HG03196 (cell line): Measurements from ENCODE around the gene BNIPL.

Source experiments
- ATAC-seq: cut with Tn5 transposase; IDR thresholded peaks from one replicate; pipeline ENCODE4 v1.9.1; 2021; ENCODE audit not compliant: unreplicated experiment

The BNIPL gene

GRCh38 chr1:151009674-151010345 is 26.6 kb upstream of the BNIPL start:
- no peak for ATAC-seq

DNA sequence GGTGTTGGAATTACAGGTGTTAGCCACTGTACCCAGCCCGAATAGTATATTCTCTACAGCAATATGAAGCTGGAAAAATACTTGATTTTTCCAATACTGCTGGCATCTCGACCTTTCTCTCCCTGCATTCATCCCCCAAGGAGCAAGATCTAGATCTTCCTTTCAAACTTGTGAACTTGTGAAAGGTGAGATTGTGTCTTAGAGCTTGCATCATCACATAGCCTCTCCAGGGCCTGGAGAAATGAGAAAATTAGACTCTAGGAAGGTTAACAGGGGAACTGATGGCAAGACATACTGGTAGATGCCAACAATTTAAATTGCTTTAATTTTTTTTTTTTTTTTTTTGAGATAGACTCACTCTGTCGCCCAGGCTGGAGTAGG is 26.1 kb upstream of the BNIPL start:
- no peak for ATAC-seq

DNA sequence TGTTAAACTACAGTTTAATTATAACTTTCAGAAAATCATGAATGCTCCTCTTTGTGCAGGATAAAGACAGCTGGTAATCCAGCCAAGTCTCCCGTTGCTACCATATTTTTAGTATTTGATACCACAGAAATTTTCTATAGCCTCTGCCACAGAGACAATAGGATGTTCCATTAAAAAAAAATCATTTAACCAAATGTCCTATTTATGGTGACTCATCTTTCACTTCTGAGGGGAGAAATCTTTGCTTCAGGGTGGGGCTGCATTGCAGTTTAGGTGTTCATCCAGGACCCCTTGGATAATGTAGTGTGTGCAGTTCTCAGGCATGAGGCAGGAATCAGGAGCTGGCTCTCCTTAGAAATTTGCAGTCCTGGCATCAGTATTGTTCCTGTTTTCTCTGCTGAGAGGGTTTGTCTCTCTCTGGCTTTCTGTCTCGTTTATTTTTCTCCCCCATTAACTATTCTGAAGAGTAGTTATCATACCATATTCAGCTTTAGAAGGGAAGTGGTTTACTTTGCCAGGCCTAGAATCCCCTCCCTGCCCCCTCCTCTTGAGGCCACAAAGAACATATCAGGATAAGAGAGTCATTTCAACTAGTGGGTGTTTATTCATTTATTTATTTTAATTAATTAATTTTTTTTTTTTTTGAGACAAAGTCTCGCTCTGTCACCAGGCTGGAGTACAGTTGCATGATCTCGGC is 25.1 kb upstream of the BNIPL start:
- ATAC-seq = no peak

- no peak for ATAC-seq
Observed at GRCh38 chr1:151012684-151013471, 23.5 kb upstream of the BNIPL start.

GRCh38 chr1:151013518-151013917 is 22.9 kb upstream of the BNIPL start:
- ATAC-seq = no peak

- no peak for ATAC-seq
Observed at GRCh38 chr1:151024540-151025146, 11.7 kb upstream of the BNIPL start.

DNA sequence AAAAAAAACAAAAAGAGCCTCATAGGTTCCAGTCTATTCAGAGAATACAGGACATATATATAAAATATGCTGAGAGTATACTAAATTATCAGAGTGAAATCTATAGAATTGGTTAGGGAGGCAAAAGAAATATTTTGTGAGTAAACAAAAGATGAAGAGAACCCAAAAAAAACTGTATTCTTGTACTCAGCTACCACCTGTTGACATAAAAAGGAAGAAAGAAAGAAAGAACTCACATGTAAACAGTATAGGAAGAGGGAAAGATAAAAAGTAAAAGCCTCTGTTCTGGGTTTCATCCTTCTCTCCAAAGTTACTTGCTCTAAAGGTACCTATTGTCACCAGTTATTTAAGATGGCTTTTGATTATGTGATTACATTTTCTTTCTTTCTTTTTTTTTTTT is 9.9 kb upstream of the BNIPL start:
- no peak for ATAC-seq

DNA sequence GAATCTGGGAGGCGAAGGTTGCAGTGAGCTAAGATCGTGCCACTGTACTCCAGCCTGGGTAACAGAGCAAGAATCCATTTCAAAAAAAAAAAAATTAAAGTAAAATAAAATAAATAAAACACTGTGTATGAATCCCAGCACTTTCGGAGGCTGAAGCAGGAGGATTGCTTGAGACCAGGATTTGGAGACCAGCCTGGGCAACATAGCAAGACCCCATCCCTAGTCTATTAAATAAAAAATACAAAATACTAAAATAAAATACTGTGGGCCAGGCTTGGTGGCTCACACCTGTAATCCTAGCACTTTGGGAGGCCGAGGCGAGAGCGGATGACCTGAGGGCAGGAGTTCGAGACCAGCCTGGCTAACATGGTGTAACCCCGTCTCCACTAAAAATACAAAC is 4.2 kb upstream of the BNIPL start:
- ATAC-seq = no peak

- no peak for ATAC-seq
Observed at GRCh38 chr1:151035167-151035566, 1.2 kb upstream of the BNIPL start.

- ATAC-seq = no peak
Observed at GRCh38 chr1:151037032-151037431, 646 bp downstream of the BNIPL start.

GRCh38 chr1:151039521-151039920 is 3.1 kb downstream of the BNIPL start:
- ATAC-seq = no peak

DNA sequence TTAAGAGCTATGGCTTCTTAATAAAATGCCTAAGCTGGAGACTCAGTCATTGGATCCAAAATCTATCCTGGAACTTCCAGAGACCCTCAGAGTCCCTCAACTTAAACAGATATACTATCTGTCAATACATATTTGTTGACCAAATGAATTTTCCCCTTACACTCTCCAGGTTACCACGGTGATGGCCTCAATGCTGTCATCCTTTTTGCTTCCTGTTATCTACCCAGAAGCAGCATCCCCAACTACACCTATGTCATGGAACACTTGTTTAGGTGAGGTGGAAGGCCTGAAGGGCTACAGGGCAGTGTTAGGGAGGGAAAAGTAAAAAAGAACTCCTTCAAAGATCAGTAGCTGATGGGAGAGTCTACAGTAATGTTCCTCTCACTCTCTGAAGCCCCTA is 6.8 kb downstream of the BNIPL start:
- no peak for ATAC-seq

GRCh38 chr1:151047591-151047924 is 11.2 kb downstream of the BNIPL start, which contains the start of gene C1orf56:
Gene C1orf56 (plus strand): TSS chr1:151047751. CDS start chr1:151047848, 97 bp downstream.
- ATAC-seq = peak; percentile 43

GRCh38 chr1:151047925-151048644 is 11.7 kb downstream of the BNIPL start:
- peak; percentile 46 for ATAC-seq

DNA sequence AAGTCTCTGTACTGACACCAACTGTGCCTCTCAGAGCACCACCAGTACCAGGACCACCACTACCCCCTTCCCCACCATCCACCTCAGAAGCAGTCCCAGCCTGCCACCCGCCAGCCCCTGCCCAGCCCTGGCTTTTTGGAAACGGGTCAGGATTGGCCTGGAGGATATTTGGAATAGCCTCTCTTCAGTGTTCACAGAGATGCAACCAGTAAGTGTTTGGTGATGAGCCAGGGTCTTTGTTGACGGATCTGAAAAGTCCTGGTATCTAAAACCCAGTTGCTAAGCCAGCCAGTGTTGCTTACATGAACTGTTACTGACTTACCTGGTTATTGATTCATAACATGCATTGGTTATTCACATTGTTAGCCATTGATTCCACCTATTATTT is 12.3 kb downstream of the BNIPL start:
- no peak for ATAC-seq

GRCh38 chr1:151049458-151049857 is 13.1 kb downstream of the BNIPL start:
- no peak for ATAC-seq

- ATAC-seq = no peak
Observed at GRCh38 chr1:151050051-151050688, 13.8 kb downstream of the BNIPL start.

DNA sequence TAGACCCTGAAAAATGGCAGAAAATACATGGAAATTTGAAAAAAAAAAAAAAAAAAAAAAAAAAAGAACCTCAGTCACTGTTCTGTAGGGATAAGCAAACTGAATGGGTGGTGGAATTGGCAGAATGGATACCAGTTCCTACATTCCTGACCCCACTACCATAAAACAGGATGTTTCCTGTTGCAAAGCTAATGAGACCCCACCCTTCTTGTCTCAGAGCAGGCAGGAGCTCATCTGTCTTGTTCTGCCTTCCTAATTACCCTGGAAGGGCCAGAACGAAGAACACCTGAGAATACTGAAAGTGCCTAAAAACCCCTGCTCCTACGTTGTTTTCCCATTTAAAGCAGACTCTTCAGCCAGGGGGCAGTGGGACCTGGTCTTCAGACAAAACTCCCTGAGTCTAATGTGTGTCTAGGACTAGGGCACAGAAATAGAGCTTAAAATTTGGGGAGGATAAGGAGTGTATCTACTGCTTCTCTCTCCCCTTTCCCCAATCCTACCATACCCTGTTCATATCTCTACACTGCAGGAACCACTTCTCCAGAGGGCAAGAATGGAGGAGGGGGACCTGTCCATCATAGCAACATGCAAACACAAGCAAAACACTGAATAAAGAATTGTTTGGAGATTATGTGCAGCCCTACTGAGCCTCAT is 15.1 kb downstream of the BNIPL start:
- no peak for ATAC-seq

DNA sequence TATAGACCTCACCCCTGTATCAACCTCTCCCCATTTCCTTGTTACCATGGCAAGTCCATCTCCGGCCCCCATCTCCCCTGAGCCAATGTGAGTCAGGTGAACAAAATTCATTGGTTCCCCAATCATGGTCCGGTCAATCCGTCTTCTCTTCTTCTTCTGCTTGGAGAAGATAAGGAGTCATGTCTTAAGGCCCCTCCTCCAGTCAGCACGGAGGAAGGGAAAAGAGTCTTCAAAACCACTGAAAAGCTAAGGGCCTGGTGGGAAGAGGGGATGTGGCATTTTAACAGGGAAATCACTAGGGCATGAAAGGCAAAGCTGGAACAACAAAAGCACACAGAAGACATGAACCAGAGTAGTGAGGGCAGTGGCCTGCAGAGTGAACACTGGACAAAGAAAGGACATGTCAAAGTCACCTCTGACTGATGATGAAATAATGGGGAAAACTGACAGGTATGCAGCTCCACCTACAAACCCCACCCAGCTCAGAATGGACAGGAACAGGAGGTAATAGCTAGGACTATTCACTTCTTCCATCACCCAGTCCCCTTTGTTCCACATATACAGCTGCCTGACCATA is 18.7 kb downstream of the BNIPL start:
- ATAC-seq = no peak

DNA sequence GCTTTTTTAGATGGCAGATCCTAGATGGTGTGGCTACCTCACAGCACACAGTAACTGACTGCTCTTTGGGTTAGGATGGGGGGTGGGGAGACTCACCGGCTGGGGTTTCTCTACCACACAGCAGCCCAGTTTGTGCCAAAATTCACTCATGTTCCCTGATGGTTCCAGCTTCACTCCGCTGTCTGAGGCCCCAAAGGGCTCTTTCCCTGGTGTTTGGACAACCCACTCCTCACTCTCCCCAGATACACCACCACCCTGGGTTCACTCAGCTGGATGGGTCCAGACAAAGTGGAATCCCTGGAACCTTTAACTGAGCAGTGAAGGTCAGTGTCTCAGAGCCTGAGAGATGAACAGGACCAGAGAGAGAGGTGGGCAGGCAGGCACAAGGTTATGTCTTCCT is 19.2 kb downstream of the BNIPL start:
- no peak for ATAC-seq
